Heart left ventricle (tissue), 16 donors: ENCODE data around the gene TLCD3B. TPM values are rescaled to one million over a fixed set of nuclear protein-coding genes. Genes with fewer than 3 reads are reported as not detected.

Source experiments
- ATAC-seq, 4 donors: fragments of 200-7000 bp; cut with Tn5 transposase; one replicate each; pipeline ENCODE4 v1.9.1; 2020 to 2022; ENCODE audit warnings: moderate library complexity in 4 of 4, mild to moderate bottlenecking in 3 of 4, moderate number of reproducible peaks in 1 of 4
- DNase-seq, 5 donors: peaks; one replicate each; pipeline ENCODE4 v3.0.0-alpha.2; 2020
- H3K27ac ChIP-seq, 12 donors: fragments of 200-600 bp; sonication (generic) in 4 of 12; one replicate each; pipeline versions ENCODE4 v1.5.0 to v1.8.0; 2016 to 2022; ENCODE audit warnings: mild to moderate bottlenecking in 2 of 12
- H3K27me3 ChIP-seq, 9 donors: fragments of 200-600 bp; sonication (generic) in 2 of 9; one replicate each; pipeline versions ENCODE4 v1.5.1 to v1.8.0; 2016 to 2022; ENCODE audit warnings: mild to moderate bottlenecking in 3 of 9
- H3K36me3 ChIP-seq, 9 donors: fragments of 200-600 bp; sonication (generic) in 2 of 9; one replicate each; pipeline versions ENCODE4 v1.5.0 to v1.8.0; 2018 to 2022; ENCODE audit warnings: mild to moderate bottlenecking in 2 of 9
- H3K4me1 ChIP-seq, 12 donors: fragments of 200-600 bp; sonication (generic) in 4 of 12; one replicate each; pipeline versions ENCODE4 v1.5.0 to v1.8.0; 2016 to 2022; ENCODE audit warnings: mild to moderate bottlenecking in 3 of 12
- H3K4me3 ChIP-seq, 12 donors: fragments of 200-600 bp; sonication (generic) in 4 of 12; one replicate each; pipeline versions ENCODE4 v1.5.0 to v1.8.0; 2017 to 2022; ENCODE audit warnings: mild to moderate bottlenecking in 9 of 12, moderate library complexity in 4 of 12
- H3K9me3 ChIP-seq, 12 donors: fragments of 200-600 bp; sonication (generic) in 4 of 12; one replicate each; pipeline versions ENCODE4 v1.5.0 to v1.8.0; 2016 to 2022; ENCODE audit warnings: mild to moderate bottlenecking in 1 of 12
- POLR2A ChIP-seq, 2 donors: fragments of 450-650 bp; IDR thresholded peaks; one replicate each; pipeline ENCODE4 v1.6.1; 2017; ENCODE audit warnings: antibody characterized with exemption in 2 of 2, mild to moderate bottlenecking in 2 of 2, moderate library complexity in 2 of 2
- WGBS, 4 donors: extraction: QIAGEN DNeasy Blood & Tissue Kit in 2 of 4; methylation state at CpG; one replicate each; pipeline versions ENCODE4 v1.1.5 to v1.1.7; 2013 to 2018; 5-methylcytosine and 5-hydroxymethylcytosine counted together
- intact Hi-C, 10 donors: fragments of 100-400 bp; cut with DNase I; formaldehyde crosslinking; loops; one replicate each; pipeline versions ENCODE4 v1.11.1 to v1.14.2; 2022
- polyA plus RNA-seq, 2 donors: library from polyadenylated mRNA; stranded (reverse); fragments of 200-250 nt; gene quantifications; one replicate each; pipeline ENCODE4 v1.2.3, GENCODE V29; 2013
- total RNA-seq, 9 donors: library from RNA; depleted of rRNA in 2 of 9; stranded (reverse); fragments of >200 nt in 2 of 9; fragmentation: NEBNext Ultra II Directional in 3 of 9; extraction: Animal tissue kit (Norgen Biotek cat#: 25700) in 3 of 9; gene quantifications; one replicate each; pipeline versions ENCODE4 v1.1.0 to v1.2.4, GENCODE V29; 2016 to 2023
- TF ChIP-seq, protein P1 (sequence below), 12 donors: fragments of 200-600 bp; sonication (generic) in 4 of 12; IDR thresholded peaks; one replicate each; pipeline versions ENCODE4 v1.5.0 to v1.8.0; 2018 to 2022; ENCODE audit warnings: antibody characterized with exemption in 12 of 12, mild to moderate bottlenecking in 5 of 12
- donor health status: ischemic (EF 13 %, LVEDD 7.1; RV severe dilation, severe dysfunction).
- donor health status: healthy with polysubstance abuse.
- donor health status: DM: no; HTN: yes; CAD: no.
- donor health status: DM: no; HTN: no; CAD: no.
- donor health status: ischemic (EF 25% LVEDD 6.9; RV normal size, moderate dysfunction).
- donor health status: ischemic (EF 25% LVEDD 5.7; RV mildly dilated, moderate dysfunction).
- donor health status: healthy.
- donor health status: DM: yes; HTN: yes; CAD: no.
- donor health status: ischemic (EF 35%, LVEDD 5.7; RV mildly dilated, moderate dysfunction).
- donor health status: nonischemic (EF 11% LVEDD 7.7; RV severe dilation, severe dysfunction).
- donor health status: DM: yes; HTN: yes; CAD: no.
- donor health status: PGD.
- donor health status: ischemic (EF 29% LVEDD 5.4; RV normal size, mild dysfunction).
- donor health status: nonischemic (EF 23%, LVEDD 6.1; RV moderate dilation, normal function).

Gene TLCD3B
- total and polyA plus RNA-seq, 11 donors: not detected

GRCh38 chr16:29977063-29977825, 53.8 kb downstream of the TLCD3B start:
- peak in 1 of 4 donors; percentile 19 for ATAC-seq
- TF ChIP-seq, protein P1, sequence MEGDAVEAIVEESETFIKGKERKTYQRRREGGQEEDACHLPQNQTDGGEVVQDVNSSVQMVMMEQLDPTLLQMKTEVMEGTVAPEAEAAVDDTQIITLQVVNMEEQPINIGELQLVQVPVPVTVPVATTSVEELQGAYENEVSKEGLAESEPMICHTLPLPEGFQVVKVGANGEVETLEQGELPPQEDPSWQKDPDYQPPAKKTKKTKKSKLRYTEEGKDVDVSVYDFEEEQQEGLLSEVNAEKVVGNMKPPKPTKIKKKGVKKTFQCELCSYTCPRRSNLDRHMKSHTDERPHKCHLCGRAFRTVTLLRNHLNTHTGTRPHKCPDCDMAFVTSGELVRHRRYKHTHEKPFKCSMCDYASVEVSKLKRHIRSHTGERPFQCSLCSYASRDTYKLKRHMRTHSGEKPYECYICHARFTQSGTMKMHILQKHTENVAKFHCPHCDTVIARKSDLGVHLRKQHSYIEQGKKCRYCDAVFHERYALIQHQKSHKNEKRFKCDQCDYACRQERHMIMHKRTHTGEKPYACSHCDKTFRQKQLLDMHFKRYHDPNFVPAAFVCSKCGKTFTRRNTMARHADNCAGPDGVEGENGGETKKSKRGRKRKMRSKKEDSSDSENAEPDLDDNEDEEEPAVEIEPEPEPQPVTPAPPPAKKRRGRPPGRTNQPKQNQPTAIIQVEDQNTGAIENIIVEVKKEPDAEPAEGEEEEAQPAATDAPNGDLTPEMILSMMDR (IDR thresholded peaks at IDR 0.05): no peak
- TF ChIP-seq POLR2A (IDR thresholded peaks at IDR 0.05): no peak
- H3K9me3 ChIP-seq: no peaks in the 10 kb centered on the region
- WGBS, 4 donors: 53 to 63% (median 62%) methylated on average over 7 to 9 of the region's 9 CpGs
- peak overlapping the region in 9 of 12 donors; percentile 70 to 98 (median 90) for H3K4me3 ChIP-seq
- H3K27ac ChIP-seq: peak overlapping the region; percentile 67 to 99 (median 96)
- DNase-seq: peak in 3 of 5 donors; percentile 60 to 63 (median 61)
- intact Hi-C loops: loop anchor here in 6 of 10 donors (1.0 to 5.0 kb wide), 6 partner anchors 14 to 670 kb away; partner anchors contain the start of genes HIRIP3 (in 3 of the 6), MAZ (in 1 of the 6) and PRRT2 (in 1 of the 6)
- H3K27me3 ChIP-seq: no peaks in the 10 kb centered on the region
- H3K4me1 ChIP-seq: peaks cover 0 to 57% (median 37%) of the 10 kb centered on the region in 12 donors
- H3K36me3 ChIP-seq: peaks cover 0 to 52% (median 48%) of the 10 kb centered on the region in 9 donors

- DNase-seq: peak in 1 of 5 donors; percentile 19
- Histone ChIP-seq H3K4me1 (peaks cover 0 to 57% (median 37%) of the 10 kb centered on the region in 12 donors), H3K9me3 (no peaks in the 10 kb centered on the region), H3K4me3 (peak overlapping the region; percentile 66 to 98 (median 90)), H3K27me3 (no peaks in the 10 kb centered on the region), H3K27ac (peak overlapping the region; percentile 67 to 99 (median 96)), H3K36me3 (peaks cover 0 to 52% (median 45%) of the 10 kb centered on the region in 9 donors)
- TF ChIP-seq, protein P1 (IDR thresholded peaks at IDR 0.05): no peak
- no peak for TF ChIP-seq POLR2A (IDR thresholded peaks at IDR 0.05)
- WGBS, 4 donors: 7 to 12% (median 9%) methylated on average over 6 of the region's 6 CpGs
- no peak for ATAC-seq
- intact Hi-C loops: loop anchor here in 5 of 10 donors (2.0 to 5.0 kb wide), 6 partner anchors 15 to 671 kb away; partner anchors contain the start of genes HIRIP3 (in 3 of the 5), KCTD13 (in 1 of the 5), MAZ (in 1 of the 5) and PRRT2 (in 1 of the 5)
These were observed 55.1 kb downstream of the TLCD3B start for GRCh38 chr16:29975811-29976511.

DNA sequence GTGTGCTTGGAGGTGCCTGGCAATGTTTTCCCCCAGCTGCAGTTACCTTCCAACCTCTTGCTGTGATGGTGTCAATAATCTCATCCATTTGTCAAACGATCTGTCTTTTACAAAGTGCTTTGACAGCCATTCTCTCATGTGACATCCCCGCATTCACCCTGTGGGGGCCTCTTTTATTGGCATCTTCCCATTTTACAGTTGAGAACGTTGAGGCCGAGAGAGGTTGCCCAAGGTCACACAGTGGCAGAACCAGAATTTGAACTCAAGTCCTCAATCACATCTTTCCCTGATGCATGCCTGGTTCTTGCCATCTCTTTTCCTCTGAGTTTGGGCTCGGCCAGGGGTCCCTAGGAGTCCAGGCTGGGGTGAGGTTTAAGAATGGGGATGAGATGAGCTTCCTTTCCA, 55.9 kb downstream of the TLCD3B start:
- TF ChIP-seq, protein P1 (IDR thresholded peaks at IDR 0.05): no peak
- no peak for TF ChIP-seq POLR2A (IDR thresholded peaks at IDR 0.05)
- Histone ChIP-seq H3K27me3 (no peaks in the 10 kb centered on the region), H3K9me3 (no peaks in the 10 kb centered on the region), H3K27ac (peak overlapping the region; percentile 67 to 99 (median 96)), H3K36me3 (peaks cover 0 to 52% (median 44%) of the 10 kb centered on the region in 9 donors), H3K4me3 (peak overlapping the region; percentile 66 to 98 (median 90)), H3K4me1 (peaks cover 0 to 54% (median 37%) of the 10 kb centered on the region in 12 donors)
- 48 to 56% (median 52%) methylated on average over 5 of the region's 5 CpGs for WGBS, 4 donors
- no peak for DNase-seq
- no peak for ATAC-seq
- intact Hi-C loops: loop anchor here in 3 of 10 donors (2.0 to 5.0 kb wide), 5 partner anchors 20 to 672 kb away; partner anchors contain the start of genes HIRIP3 (in 1 of the 3), KCTD13 (in 1 of the 3), MAZ (in 1 of the 3) and PRRT2 (in 1 of the 3)

Other genes starting within 250 kb of the TLCD3B start
- 10 to 100 TPM; 16.8 to 40.8 (median 32.2) TPM for gene KIF22, start 240.5 kb downstream of the TLCD3B start, total RNA-seq
- 10 to 100 TPM; 12.2 to 91.2 TPM for gene KIF22, start 240.5 kb downstream of the TLCD3B start, polyA plus RNA-seq
- gene MAZ, start 224.7 kb downstream of the TLCD3B start, total RNA-seq: 100 to 1,000 TPM in 2 of 9 donors, 10 to 100 TPM in 7; 58.9 to 137 (median 74.0) TPM
- 100 to 1,000 TPM in 1 of 2 donors, 10 to 100 TPM in 1; 63.2 to 188 TPM for gene MAZ, start 224.7 kb downstream of the TLCD3B start, polyA plus RNA-seq
- 1 to 10 TPM in 5 of 9 donors, under 1 TPM in 3, not detected in 1; 0.38 to 1.8 (median 1.3) TPM for gene PRRT2, start 219.1 kb downstream of the TLCD3B start, total RNA-seq
- 1 to 10 TPM in 1 of 2 donors, under 1 TPM in 1; 0.24 to 3.2 TPM for gene PRRT2, start 219.1 kb downstream of the TLCD3B start, polyA plus RNA-seq
- gene PAGR1, start 215.1 kb downstream of the TLCD3B start, total RNA-seq: 10 to 100 TPM; 10.8 to 23.9 (median 12.6) TPM
- gene PAGR1, start 215.1 kb downstream of the TLCD3B start, polyA plus RNA-seq: 10 to 100 TPM; 29.2 to 32.9 TPM
- 100 to 1,000 TPM in 1 of 9 donors, 10 to 100 TPM in 8; 33.1 to 140 (median 44.6) TPM for gene MVP, start 210.8 kb downstream of the TLCD3B start, total RNA-seq
- 10 to 100 TPM; 32.9 to 50.6 TPM for gene MVP, start 210.8 kb downstream of the TLCD3B start, polyA plus RNA-seq
- gene CDIPT, start 168.0 kb downstream of the TLCD3B start, total RNA-seq: 100 to 1,000 TPM in 2 of 9 donors, 10 to 100 TPM in 7; 57.5 to 143 (median 76.3) TPM
- gene CDIPT, start 168.0 kb downstream of the TLCD3B start, polyA plus RNA-seq: 100 to 1,000 TPM in 1 of 2 donors, 10 to 100 TPM in 1; 64.2 to 106 TPM
- gene SEZ6L2, start 131.7 kb downstream of the TLCD3B start, total RNA-seq: 1 to 10 TPM in 5 of 9 donors, under 1 TPM in 3, not detected in 1; 0.16 to 8.9 (median 1.4) TPM
- gene SEZ6L2, start 131.7 kb downstream of the TLCD3B start, polyA plus RNA-seq: under 1 TPM; 0.15 to 0.51 TPM
- 1 to 10 TPM in 2 of 9 donors, under 1 TPM in 4, not detected in 3; 0.20 to 5.3 (median 0.65) TPM for gene ASPHD1, start 130.8 kb downstream of the TLCD3B start, total RNA-seq
- under 1 TPM in 1 of 2 donors, not detected in 1; 0.54 TPM for gene ASPHD1, start 130.8 kb downstream of the TLCD3B start, polyA plus RNA-seq
- gene KCTD13, start 105.0 kb downstream of the TLCD3B start, total RNA-seq: 1 to 10 TPM; 3.6 to 9.1 (median 7.2) TPM
- 1 to 10 TPM; 3.6 to 5.0 TPM for gene KCTD13, start 105.0 kb downstream of the TLCD3B start, polyA plus RNA-seq
- gene TMEM219, start 69.2 kb downstream of the TLCD3B start, total RNA-seq: 100 to 1,000 TPM in 2 of 9 donors, 10 to 100 TPM in 7; 58.9 to 121 (median 69.8) TPM
- 10 to 100 TPM; 66.6 to 72.3 TPM for gene TMEM219, start 69.2 kb downstream of the TLCD3B start, polyA plus RNA-seq
- gene TAOK2, start 57.4 kb downstream of the TLCD3B start, total RNA-seq: 10 to 100 TPM; 29.5 to 47.9 (median 35.1) TPM
- gene TAOK2, start 57.4 kb downstream of the TLCD3B start, polyA plus RNA-seq: 10 to 100 TPM; 36.3 to 37.8 TPM
- gene HIRIP3, start 35.7 kb downstream of the TLCD3B start, total RNA-seq: 10 to 100 TPM; 13.3 to 21.9 (median 17.5) TPM
- 10 to 100 TPM; 20.1 to 27.4 TPM for gene HIRIP3, start 35.7 kb downstream of the TLCD3B start, polyA plus RNA-seq
- 10 to 100 TPM; 27.6 to 65.4 (median 32.6) TPM for gene INO80E, start 35.0 kb downstream of the TLCD3B start, total RNA-seq
- gene INO80E, start 35.0 kb downstream of the TLCD3B start, polyA plus RNA-seq: 10 to 100 TPM; 60.9 to 71.5 TPM
- gene DOC2A, start 20.2 kb downstream of the TLCD3B start, total RNA-seq: 1 to 10 TPM in 1 of 9 donors, under 1 TPM in 4, not detected in 4; 0.09 to 1.4 (median 0.91) TPM
- under 1 TPM; 0.22 to 0.88 TPM for gene DOC2A, start 20.2 kb downstream of the TLCD3B start, polyA plus RNA-seq
- not detected for gene C16orf92, start 8.1 kb downstream of the TLCD3B start, total RNA-seq
- not detected for gene C16orf92, start 8.1 kb downstream of the TLCD3B start, polyA plus RNA-seq
- gene ALDOA, start 34.5 kb upstream of the TLCD3B start, total RNA-seq: 1,000 to 10,000 TPM; 2,644 to 5,076 (median 3,574) TPM
- gene ALDOA, start 34.5 kb upstream of the TLCD3B start, polyA plus RNA-seq: 1,000 to 10,000 TPM; 2,585 to 3,542 TPM
- gene PPP4C, start 44.7 kb upstream of the TLCD3B start, total RNA-seq: 10 to 100 TPM; 29.9 to 65.9 (median 41.1) TPM
- 10 to 100 TPM; 43.5 to 89.0 TPM for gene PPP4C, start 44.7 kb upstream of the TLCD3B start, polyA plus RNA-seq
- under 1 TPM in 8 of 9 donors, not detected in 1; 0.39 to 0.95 (median 0.72) TPM for gene TBX6, start 60.7 kb upstream of the TLCD3B start, total RNA-seq
- under 1 TPM; 0.26 to 0.84 TPM for gene TBX6, start 60.7 kb upstream of the TLCD3B start, polyA plus RNA-seq
- gene YPEL3, start 64.9 kb upstream of the TLCD3B start, total RNA-seq: 100 to 1,000 TPM in 2 of 9 donors, 10 to 100 TPM in 7; 34.8 to 248 (median 49.3) TPM
- gene YPEL3, start 64.9 kb upstream of the TLCD3B start, polyA plus RNA-seq: 100 to 1,000 TPM in 1 of 2 donors, 10 to 100 TPM in 1; 57.1 to 106 TPM
- 1 to 10 TPM in 7 of 9 donors, under 1 TPM in 2; 0.36 to 5.3 (median 2.2) TPM for gene GDPD3, start 82.3 kb upstream of the TLCD3B start, total RNA-seq
- 1 to 10 TPM; 1.1 to 2.0 TPM for gene GDPD3, start 82.3 kb upstream of the TLCD3B start, polyA plus RNA-seq
- 10 to 100 TPM; 32.9 to 79.4 (median 50.2) TPM for gene MAPK3, start 91.9 kb upstream of the TLCD3B start, total RNA-seq
- 10 to 100 TPM; 49.4 to 61.3 TPM for gene MAPK3, start 91.9 kb upstream of the TLCD3B start, polyA plus RNA-seq
- gene CORO1A, start 152.3 kb upstream of the TLCD3B start, total RNA-seq: 100 to 1,000 TPM in 1 of 9 donors, 10 to 100 TPM in 3, 1 to 10 TPM in 5; 4.3 to 102 (median 8.5) TPM
- gene CORO1A, start 152.3 kb upstream of the TLCD3B start, polyA plus RNA-seq: 10 to 100 TPM in 1 of 2 donors, 1 to 10 TPM in 1; 6.4 to 16.8 TPM
- 100 to 1,000 TPM in 2 of 9 donors, 10 to 100 TPM in 7; 41.6 to 129 (median 58.2) TPM for gene BOLA2B, start 162.4 kb upstream of the TLCD3B start, total RNA-seq
- 100 to 1,000 TPM; 140 to 204 TPM for gene BOLA2B, start 162.4 kb upstream of the TLCD3B start, polyA plus RNA-seq
- gene SLX1A, start 162.6 kb upstream of the TLCD3B start, total RNA-seq: 10 to 100 TPM in 7 of 9 donors, 1 to 10 TPM in 2; 8.2 to 32.2 (median 26.0) TPM
- gene SLX1A, start 162.6 kb upstream of the TLCD3B start, polyA plus RNA-seq: 10 to 100 TPM; 19.2 to 25.6 TPM
- gene SULT1A3, start 168.0 kb upstream of the TLCD3B start, total RNA-seq: 10 to 100 TPM in 3 of 9 donors, 1 to 10 TPM in 6; 1.2 to 14.9 (median 9.7) TPM
- gene SULT1A3, start 168.0 kb upstream of the TLCD3B start, polyA plus RNA-seq: 10 to 100 TPM in 1 of 2 donors, 1 to 10 TPM in 1; 5.2 to 10.8 TPM
- 10 to 100 TPM in 1 of 9 donors, 1 to 10 TPM in 6, under 1 TPM in 2; 0.63 to 12.3 (median 3.9) TPM for gene NPIPB13, start 217.2 kb upstream of the TLCD3B start, total RNA-seq
- gene NPIPB13, start 217.2 kb upstream of the TLCD3B start, polyA plus RNA-seq: 1 to 10 TPM; 1.9 to 3.5 TPM